HepG2 (cell line): Measurements from ENCODE around the gene MYLK. TPM values are rescaled to one million over a fixed set of nuclear protein-coding genes. Genes with fewer than 3 reads are reported as not detected.
A peak's percentile ranks its signal among the peaks of the same experiment; 100 is the strongest.

Experiments used
- GFI1 ChIP-seq: sonication (generic); formaldehyde crosslinking; IDR thresholded peaks from 2 replicates; pipeline ENCODE4 v1.5.0; 2020; ENCODE audit warnings: missing genetic modification reagents, mild to moderate bottlenecking, borderline replicate concordance
- MED1 ChIP-seq: sonication (generic); formaldehyde crosslinking; IDR thresholded peaks from 2 replicates; pipeline ENCODE4 v1.4.0; 2020; ENCODE audit warnings: missing genetic modification reagents
- MIXL1 ChIP-seq: IDR thresholded peaks from 2 replicates; pipeline ENCODE4 v1.6.1; 2016
- MTA3 ChIP-seq: sonication (generic); formaldehyde crosslinking; IDR thresholded peaks from 2 replicates; pipeline ENCODE4 v1.4.0; 2020; ENCODE audit warnings: missing genetic modification reagents
- PHF8 ChIP-seq: sonication (generic); formaldehyde crosslinking; IDR thresholded peaks from 2 replicates; pipeline ENCODE4 v1.5.0; 2020; ENCODE audit warnings: missing genetic modification reagents
- RARA ChIP-seq: IDR thresholded peaks from 2 replicates; pipeline ENCODE4 v1.6.1; 2016; ENCODE audit warnings: missing genetic modification reagents, missing compliant biosample characterization
- REXO4 ChIP-seq: sonication (generic); formaldehyde crosslinking; IDR thresholded peaks from 2 replicates; pipeline ENCODE4 v1.8.0; 2022; ENCODE audit warnings: missing genetic modification reagents, mild to moderate bottlenecking, borderline replicate concordance
- TCF7L2 ChIP-seq: IDR thresholded peaks from 2 replicates; pipeline ENCODE4 v1.6.1; 2011; ENCODE audit warnings: mild to moderate bottlenecking, low read depth, low read length, moderate library complexity
- U2AF2 ChIP-seq: fragments of 200-400 bp; formaldehyde crosslinking; IDR thresholded peaks from 2 replicates; pipeline ENCODE4 v1.6.1; 2017; ENCODE audit warnings: low read depth, mild to moderate bottlenecking, low read length
- ZBTB1 ChIP-seq: sonication (generic); formaldehyde crosslinking; IDR thresholded peaks from 2 replicates; pipeline ENCODE4 v1.4.0; 2020; ENCODE audit warnings: missing genetic modification reagents, borderline replicate concordance
- ZNF180 ChIP-seq: sonication (generic); formaldehyde crosslinking; IDR thresholded peaks from 2 replicates; pipeline ENCODE4 v1.4.0; 2020; ENCODE audit warnings: low read depth, missing genetic modification reagents, borderline replicate concordance
- ZNF264 ChIP-seq: sonication (generic); formaldehyde crosslinking; IDR thresholded peaks from 2 replicates; pipeline ENCODE4 v1.4.0; 2020; ENCODE audit warnings: missing genetic modification reagents
- ZNF598 ChIP-seq: sonication (generic); formaldehyde crosslinking; IDR thresholded peaks from 2 replicates; pipeline ENCODE4 v1.5.1; 2020; ENCODE audit warnings: mild to moderate bottlenecking, missing genetic modification reagents, borderline replicate concordance
- ZNF619 ChIP-seq: sonication (generic); formaldehyde crosslinking; IDR thresholded peaks from 2 replicates; pipeline ENCODE4 v1.4.0; 2020; ENCODE audit warnings: mild to moderate bottlenecking, missing genetic modification reagents
- ZNF747 ChIP-seq: sonication (generic); formaldehyde crosslinking; IDR thresholded peaks from 2 replicates; pipeline ENCODE4 v1.8.1; 2023; ENCODE audit warnings: missing genetic modification reagents, mild to moderate bottlenecking, borderline replicate concordance
- ZNF891 ChIP-seq: sonication (generic); formaldehyde crosslinking; IDR thresholded peaks from 2 replicates; pipeline ENCODE4 v1.5.0; 2020; ENCODE audit warnings: mild to moderate bottlenecking, missing genetic modification reagents
- ZSCAN30 ChIP-seq: sonication (generic); formaldehyde crosslinking; IDR thresholded peaks from 2 replicates; pipeline ENCODE4 v1.5.0; 2020; ENCODE audit warnings: mild to moderate bottlenecking, missing genetic modification reagents
- polyA plus RNA-seq, 8 experiments: library from polyadenylated mRNA; depleted of rRNA in 3 of 8; stranded (reverse) in 7 of 8; unstranded in 1 of 8; fragments of >200 nt; fragmentation: Illumina TruSeq in 4 of 8; extraction: Trizol in 4 of 8; gene quantifications; 2 replicates each; pipeline versions ENCODE4 v1.2.1 to v1.2.3, GENCODE V29; 2011 to 2016; ENCODE audit warnings: low read depth in 4 of 8, missing spikeins in 1 of 8, mixed read lengths in 1 of 8; ENCODE audit not compliant: insufficient read depth in 1 of 8
- total RNA-seq, 5 experiments: library from RNA; depleted of rRNA; stranded (reverse); fragments of >200 nt; fragmentation: Illumina TruSeq; extraction: Trizol; gene quantifications; 2 replicates each; pipeline ENCODE4 v1.2.3, GENCODE V29; 2016; ENCODE audit warnings: low read depth in 1 of 5
- TF ChIP-seq, protein P1 (sequence below): sonication (generic); formaldehyde crosslinking; IDR thresholded peaks from 2 replicates; pipeline ENCODE4 v1.4.0; 2020; ENCODE audit warnings: missing genetic modification reagents
- TF ChIP-seq, protein P2 (sequence below): sonication (generic); formaldehyde crosslinking; IDR thresholded peaks from one replicate; pipeline ENCODE4 v1.5.1; 2020; ENCODE audit warnings: mild to moderate bottlenecking, missing genetic modification reagents; ENCODE audit errors: not compliant biosample characterization
- TF ChIP-seq, protein P3 (sequence below): sonication (generic); formaldehyde crosslinking; IDR thresholded peaks from 2 replicates; pipeline ENCODE4 v1.8.0; 2022; ENCODE audit warnings: missing genetic modification reagents, mild to moderate bottlenecking, inconsistent platforms, borderline replicate concordance

MYLK gene
- total and polyA plus RNA-seq, 2 of the 13 experiments (the other 11 are each of a cell fraction or from before 2014, with no cell fraction given): 10.6 to 34.9 TPM

DNA sequence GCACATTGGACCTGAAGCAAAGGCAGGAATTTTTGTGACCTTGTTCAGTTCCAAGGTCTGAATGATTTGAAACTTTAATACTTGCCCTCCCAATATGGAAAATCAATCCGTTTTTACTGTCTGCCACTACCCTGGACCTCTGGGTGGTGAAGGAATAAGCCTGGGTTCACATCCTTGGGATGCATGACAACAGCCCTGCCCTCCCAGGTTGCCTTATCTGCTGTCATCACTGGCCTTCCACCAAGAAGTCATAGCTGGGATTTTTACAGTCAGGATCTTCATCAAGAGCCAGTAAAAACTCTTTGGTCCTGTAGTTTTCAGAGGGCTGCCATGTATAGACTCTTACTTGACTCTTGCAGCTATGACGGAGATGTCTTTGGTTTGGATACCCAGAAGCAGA lies 128.6 kb downstream of the MYLK start (continued):
- TF ChIP-seq PHF8 (CRISPR knock-in tag) (0 out of 2 replicates have a peak, but pooled peaks have one; percentile 15), ZBTB1 (CRISPR knock-in tag) (no peak), ZNF747 (CRISPR knock-in tag) (no peak), TCF7L2 (no peak), ZNF891 (CRISPR knock-in tag) (no peak), RARA (no peak), MED1 (CRISPR knock-in tag) (peak; percentile 6; the same call in 1 of the 2 replicates), ZNF619 (no peak), ZNF598 (CRISPR knock-in tag) (no peak), ZNF180 (no peak), ZSCAN30 (no peak), GFI1 (no peak), MTA3 (no peak), ZNF264 (CRISPR knock-in tag) (0 out of 2 replicates have a peak, but pooled peaks have one; percentile 47), MIXL1 (no peak), REXO4 (CRISPR knock-in tag) (no peak), U2AF2 (no peak)
- TF ChIP-seq, protein P1, sequence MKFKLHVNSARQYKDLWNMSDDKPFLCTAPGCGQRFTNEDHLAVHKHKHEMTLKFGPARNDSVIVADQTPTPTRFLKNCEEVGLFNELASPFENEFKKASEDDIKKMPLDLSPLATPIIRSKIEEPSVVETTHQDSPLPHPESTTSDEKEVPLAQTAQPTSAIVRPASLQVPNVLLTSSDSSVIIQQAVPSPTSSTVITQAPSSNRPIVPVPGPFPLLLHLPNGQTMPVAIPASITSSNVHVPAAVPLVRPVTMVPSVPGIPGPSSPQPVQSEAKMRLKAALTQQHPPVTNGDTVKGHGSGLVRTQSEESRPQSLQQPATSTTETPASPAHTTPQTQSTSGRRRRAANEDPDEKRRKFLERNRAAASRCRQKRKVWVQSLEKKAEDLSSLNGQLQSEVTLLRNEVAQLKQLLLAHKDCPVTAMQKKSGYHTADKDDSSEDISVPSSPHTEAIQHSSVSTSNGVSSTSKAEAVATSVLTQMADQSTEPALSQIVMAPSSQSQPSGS (CRISPR knock-in tag): no peak
- TF ChIP-seq, protein P2, sequence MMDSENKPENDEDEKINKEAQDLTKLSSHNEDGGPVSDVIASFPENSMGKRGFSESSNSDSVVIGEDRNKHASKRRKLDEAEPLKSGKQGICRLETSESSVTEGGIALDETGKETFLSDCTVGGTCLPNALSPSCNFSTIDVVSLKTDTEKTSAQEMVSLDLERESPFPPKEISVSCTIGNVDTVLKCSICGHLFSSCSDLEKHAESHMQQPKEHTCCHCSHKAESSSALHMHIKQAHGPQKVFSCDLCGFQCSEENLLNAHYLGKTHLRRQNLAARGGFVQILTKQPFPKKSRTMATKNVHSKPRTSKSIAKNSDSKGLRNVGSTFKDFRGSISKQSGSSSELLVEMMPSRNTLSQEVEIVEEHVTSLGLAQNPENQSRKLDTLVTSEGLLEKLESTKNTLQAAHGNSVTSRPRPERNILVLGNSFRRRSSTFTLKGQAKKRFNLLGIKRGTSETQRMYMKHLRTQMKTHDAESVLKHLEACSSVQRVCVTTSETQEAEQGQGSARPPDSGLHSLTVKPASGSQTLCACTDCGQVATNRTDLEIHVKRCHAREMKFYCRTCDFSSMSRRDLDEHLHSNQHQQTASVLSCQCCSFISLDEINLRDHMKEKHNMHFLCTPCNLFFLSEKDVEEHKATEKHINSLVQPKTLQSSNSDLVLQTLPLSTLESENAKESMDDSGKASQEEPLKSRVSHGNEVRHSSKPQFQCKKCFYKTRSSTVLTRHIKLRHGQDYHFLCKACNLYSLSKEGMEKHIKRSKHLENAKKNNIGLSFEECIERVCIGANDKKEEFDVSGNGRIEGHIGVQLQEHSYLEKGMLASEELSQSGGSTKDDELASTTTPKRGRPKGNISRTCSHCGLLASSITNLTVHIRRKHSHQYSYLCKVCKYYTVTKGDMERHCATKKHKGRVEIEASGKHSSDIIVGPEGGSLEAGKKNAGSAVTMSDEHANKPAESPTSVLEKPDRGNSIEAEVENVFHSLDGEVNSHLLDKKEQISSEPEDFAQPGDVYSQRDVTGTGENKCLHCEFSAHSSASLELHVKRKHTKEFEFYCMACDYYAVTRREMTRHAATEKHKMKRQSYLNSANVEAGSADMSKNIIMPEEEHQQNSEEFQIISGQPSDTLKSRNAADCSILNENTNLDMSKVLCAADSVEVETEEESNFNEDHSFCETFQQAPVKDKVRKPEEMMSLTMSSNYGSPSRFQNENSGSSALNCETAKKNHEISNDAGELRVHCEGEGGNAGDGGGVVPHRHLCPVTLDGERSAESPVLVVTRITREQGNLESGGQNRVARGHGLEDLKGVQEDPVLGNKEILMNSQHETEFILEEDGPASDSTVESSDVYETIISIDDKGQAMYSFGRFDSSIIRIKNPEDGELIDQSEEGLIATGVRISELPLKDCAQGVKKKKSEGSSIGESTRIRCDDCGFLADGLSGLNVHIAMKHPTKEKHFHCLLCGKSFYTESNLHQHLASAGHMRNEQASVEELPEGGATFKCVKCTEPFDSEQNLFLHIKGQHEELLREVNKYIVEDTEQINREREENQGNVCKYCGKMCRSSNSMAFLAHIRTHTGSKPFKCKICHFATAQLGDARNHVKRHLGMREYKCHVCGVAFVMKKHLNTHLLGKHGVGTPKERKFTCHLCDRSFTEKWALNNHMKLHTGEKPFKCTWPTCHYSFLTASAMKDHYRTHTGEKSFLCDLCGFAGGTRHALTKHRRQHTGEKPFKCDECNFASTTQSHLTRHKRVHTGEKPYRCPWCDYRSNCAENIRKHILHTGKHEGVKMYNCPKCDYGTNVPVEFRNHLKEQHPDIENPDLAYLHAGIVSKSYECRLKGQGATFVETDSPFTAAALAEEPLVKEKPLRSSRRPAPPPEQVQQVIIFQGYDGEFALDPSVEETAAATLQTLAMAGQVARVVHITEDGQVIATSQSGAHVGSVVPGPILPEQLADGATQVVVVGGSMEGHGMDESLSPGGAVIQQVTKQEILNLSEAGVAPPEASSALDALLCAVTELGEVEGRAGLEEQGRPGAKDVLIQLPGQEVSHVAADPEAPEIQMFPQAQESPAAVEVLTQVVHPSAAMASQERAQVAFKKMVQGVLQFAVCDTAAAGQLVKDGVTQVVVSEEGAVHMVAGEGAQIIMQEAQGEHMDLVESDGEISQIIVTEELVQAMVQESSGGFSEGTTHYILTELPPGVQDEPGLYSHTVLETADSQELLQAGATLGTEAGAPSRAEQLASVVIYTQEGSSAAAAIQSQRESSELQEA (CRISPR knock-in tag): no peak
- TF ChIP-seq, protein P3, sequence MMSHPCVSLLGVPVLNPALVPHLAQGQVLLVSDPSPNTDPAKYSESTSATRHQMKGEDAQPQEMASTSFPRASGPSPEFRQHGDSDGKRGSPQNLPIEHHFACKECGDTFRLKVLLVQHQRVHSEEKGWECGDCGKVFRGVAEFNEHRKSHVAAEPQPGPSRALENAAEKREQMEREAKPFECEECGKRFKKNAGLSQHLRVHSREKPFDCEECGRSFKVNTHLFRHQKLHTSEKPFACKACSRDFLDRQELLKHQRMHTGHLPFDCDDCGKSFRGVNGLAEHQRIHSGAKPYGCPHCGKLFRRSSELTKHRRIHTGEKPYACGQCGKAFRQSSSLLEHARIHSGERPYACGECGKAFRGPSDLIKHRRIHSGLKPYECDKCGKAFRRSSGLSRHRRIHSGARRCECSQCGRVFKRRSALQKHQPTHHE (CRISPR knock-in tag): no peak
